Activated gamma-delta T cell treated with Interleukin-2 at 50 U/mL for 16 hours (primary cell): ENCODE data around the gene SPINK2.

Experiments
- DNase-seq: peaks from one replicate; pipeline ENCODE4 v3.0.0-alpha.2; 2020

The SPINK2 gene, protein sequence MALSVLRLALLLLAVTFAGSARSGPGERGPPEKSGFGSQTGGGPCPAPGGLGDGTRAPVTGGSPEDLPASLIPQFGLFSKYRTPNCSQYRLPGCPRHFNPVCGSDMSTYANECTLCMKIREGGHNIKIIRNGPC

DNA sequence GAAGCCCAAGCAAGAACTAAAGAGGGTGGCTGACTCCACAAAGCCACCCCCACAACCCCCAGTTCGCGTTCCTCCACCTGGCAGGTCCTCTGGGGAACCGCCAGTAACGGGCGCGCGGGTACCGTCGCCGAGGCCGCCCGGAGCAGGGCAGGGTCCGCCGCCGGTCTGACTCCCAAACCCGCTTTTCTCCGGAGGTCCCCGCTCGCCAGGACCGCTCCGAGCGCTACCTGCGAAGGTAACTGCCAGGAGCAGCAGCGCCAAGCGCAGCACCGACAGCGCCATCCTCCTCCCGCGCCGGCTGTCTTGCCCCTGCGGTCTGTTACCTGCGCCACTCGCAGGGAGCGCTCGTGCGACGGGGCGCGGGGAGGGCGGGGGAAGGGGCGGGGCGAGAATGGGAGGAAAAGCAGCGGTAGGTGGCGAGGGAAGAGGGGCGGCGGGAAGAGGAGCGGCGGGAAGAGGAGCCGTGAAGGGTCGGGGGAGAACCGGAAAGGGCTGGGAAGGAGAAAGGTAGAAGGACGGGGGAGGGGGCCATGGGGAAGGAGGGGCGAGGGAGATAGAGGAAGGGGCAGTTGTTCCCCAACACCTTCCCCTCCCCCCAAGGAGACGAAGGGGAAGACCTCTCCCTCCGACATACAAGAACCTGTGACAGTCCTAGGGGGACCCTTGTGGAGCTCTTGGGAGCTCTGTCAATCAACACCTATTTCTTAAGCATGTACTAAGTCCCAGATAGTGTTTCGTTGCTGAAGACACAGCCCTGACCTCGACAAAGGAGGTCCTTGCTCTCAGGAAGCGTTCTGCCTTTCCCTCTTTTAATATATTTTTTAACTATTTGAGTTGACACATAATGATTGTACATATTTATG lies at the start of gene SPINK2:
Gene SPINK2, minus strand, starts transcription at position 321 of the 863 bp plus-strand sequence. Its CDS starts 39 bp downstream, at position 282.
- DNase-seq: peak; percentile 67

DNA sequence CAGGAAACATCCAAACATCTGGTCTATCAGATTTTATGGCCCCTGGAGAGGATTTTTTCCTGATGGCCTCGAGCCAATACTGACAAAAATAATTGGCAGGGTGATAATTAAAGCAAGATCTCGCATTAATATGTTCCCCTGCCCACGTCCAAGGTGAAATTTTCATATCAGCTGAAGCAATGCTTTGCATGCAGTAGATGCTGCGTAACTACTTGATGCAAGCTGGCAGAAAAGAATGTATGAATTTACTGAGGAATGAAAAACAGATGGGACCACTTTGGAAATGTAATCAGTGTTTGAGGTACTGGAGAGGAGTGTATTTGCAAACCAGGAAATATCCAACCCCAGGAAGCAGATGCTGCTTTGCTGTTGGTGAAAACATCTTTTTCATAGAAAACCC lies 49.4 kb upstream of the SPINK2 start:
- DNase-seq: no peak

GRCh38 chr4:56863441-56864139 lies 42.1 kb upstream of the SPINK2 start:
- DNase-seq: no peak

DNA sequence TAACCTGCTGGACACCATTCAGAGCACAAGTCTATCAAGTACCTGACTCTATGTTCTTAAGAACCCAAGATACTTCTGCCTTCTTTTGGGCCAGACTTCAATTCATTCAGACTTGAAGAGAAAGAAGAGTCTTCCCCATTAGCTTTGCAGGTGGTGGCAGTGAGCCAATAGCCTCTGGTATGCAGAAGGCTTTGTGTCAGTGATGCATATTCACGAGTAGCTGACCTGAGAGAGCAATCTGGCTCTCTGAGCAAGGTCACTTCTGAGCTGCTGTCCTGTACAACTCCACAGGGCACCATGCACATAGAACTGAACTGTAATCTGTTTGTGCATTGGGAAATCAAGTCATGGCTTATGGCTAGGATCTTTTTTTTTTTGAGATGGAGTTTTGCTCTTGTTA lies 39.9 kb upstream of the SPINK2 start:
- no peak for DNase-seq

DNA sequence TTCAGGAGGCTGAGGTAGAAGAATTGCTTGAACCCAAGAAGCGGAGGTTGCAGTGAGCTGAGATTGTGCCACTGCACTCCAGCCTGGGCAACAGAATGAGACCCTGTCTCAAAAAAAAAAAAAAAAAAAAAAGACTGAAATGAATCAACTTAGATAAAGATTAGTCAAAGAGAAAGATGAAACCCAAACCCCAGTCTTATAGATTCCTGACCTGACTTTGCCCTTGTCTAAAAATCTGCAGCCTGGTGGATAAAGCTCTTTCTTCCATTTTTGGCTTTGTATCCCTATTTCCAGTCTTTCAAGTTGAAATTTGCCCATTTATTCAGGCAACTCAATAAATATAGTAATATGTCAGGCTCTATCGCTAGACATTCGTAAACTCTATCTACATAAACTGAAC lies 39.3 kb upstream of the SPINK2 start:
- no peak for DNase-seq

DNA sequence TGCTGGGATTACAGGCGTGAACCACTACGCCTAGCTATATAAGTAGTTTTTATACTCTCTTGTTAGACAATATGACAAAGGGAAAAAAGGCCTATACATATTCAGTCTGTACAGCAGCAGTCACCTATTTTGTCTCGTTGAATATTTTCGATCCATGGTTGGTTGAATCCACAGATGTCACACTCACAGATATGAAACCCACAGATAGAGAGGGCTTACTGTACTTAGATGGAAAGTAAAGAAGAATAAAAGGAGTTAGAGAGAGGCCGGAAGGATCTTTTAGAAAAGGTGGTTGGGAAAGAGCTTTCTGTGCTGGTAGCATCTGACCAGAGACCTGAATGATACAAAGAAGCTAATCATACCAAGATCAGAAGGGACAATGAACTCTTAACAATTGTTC lies 38.3 kb upstream of the SPINK2 start:
- no peak for DNase-seq

DNA sequence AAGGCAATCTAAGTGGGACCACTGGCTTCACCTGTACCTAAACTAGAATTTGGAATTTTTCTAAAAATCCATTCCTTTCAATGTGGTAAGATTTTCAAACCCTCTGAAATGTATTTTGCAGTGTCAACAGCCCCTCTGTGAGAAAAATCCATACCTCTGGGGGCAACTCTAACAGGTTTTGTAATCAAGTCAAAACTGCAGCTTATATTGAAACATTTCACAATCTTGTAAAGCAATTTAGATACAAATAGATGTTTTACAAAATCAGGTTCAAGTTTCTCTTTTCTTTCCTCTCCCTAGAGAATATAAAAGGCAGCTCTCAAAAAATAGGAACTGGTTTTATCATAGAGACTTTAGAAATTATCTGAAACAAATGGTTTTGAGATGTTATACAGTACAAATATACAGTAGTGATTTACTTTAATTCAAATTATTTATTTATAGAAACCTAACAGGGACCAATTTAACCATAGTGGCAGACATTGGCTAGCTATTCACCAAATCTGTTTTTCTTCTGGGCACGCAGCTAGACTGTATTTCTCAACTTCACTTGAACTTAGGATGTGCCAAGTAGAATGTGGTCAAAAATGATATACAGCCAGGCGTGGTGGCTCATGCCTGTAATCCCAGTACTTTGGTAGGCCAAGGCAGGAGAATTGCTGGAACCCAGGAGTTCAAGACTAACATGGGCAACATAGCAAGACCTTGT lies 36.3 kb upstream of the SPINK2 start:
- no peak for DNase-seq

- DNase-seq: no peak
These were observed 35.2 kb upstream of the SPINK2 start for GRCh38 chr4:56856656-56857055.

- no peak for DNase-seq
These were observed 29.4 kb upstream of the SPINK2 start for GRCh38 chr4:56850910-56851309.

GRCh38 chr4:56844802-56845580 lies 23.5 kb upstream of the SPINK2 start:
- no peak for DNase-seq

- no peak for DNase-seq
These were observed 22.0 kb upstream of the SPINK2 start for GRCh38 chr4:56843421-56843899.

- no peak for DNase-seq
These were observed 19.1 kb upstream of the SPINK2 start for GRCh38 chr4:56840559-56840958.

DNA sequence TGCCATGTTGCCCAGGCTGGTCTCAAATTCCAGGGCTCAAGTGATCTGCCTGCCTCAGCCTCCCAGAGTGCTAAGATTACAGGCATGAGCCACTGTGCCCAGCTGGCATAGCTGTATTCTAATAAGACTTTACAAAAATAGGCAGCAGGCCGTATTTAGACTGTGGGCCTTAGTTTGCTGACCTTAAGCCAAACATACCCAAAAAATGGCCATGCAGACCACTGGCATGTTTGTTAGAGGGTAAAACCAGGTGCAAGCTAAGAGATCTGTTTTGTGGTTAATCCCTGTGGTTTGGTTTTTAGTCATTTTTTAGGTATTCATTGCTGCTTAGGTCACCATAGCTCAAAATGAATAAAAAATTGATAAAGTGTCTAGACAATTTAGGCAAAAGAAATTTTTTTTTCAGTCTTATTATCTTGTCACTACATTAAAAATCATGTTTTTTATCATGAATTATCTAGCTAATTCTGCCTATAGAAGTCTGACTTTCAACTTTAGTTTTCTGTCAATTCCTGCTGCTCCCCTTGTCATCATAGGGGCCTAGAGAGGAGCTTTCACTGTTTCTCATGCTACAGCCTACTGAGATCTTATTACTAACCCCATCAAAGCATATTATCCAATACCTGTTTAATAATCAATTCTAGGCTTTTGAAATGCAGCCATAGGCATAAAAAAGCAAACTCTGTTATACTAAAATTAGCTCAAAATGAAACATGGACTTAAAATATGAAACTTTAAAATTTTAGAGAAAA lies 7.5 kb upstream of the SPINK2 start:
- no peak for DNase-seq

DNA sequence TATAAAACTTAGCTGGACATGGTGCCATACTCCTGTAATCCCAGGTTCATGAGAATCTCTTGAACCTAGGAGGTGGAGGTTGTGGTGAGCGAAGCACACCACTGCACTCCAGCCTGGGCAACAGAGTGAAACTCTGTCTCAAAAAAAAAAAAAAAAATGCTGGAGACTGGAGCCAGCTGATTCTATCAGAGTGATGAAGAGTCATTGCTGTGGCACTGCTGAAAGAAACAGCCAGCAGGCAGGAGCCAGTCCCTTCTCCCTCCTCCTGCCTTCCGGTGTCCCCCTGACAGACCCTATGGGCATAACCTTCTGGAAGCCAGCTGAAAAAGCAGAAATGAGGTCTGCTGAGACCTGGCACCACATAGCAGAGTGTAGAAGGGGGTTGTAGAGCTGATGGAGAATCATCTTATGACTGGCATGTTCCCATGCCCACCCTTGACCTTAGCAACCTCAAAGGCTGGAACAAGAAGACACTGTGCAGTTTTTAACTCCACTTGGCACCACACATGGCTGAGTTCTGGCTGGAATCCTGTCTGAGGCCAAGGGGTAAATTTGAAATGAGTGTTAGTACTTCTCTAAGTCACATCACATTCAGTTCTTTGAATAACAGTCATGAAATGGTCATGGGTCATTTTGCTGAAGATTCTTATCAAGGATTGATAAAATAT lies 2.6 kb upstream of the SPINK2 start:
- no peak for DNase-seq

GRCh38 chr4:56818797-56819196 lies 2.7 kb downstream of the SPINK2 start:
- no peak for DNase-seq

- no peak for DNase-seq
These were observed 3.5 kb downstream of the SPINK2 start for GRCh38 chr4:56817840-56818491.

DNA sequence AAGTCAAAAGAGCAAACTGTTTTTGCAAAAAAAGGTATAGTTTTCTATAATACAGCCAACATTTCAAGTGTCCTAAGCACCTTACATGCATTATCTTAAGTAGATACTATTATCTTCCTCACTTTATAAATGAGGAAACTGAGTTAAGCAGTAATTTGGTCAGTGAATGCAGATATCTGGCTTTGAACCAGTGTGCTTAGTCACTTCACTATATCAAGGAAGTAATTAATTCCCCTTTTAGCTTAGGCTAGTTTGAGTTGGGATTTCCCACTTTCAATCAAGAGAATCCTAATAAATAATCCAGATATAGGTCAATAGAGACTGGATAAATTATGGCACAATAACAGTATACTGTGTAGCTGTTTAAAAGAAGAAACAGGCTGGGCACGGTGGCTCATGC lies 14.8 kb downstream of the SPINK2 start:
- no peak for DNase-seq

- DNase-seq: no peak
These were observed 16.9 kb downstream of the SPINK2 start for GRCh38 chr4:56804551-56804950.

GRCh38 chr4:56803471-56803870 lies 18.0 kb downstream of the SPINK2 start:
- DNase-seq: no peak
